GM23248 (cell line): ENCODE data around the gene NDUFA1. TPM values are rescaled to one million over a fixed set of nuclear protein-coding genes. Genes with fewer than 3 reads are reported as not detected.
"Not testable (repeated sequence)": the region's sequence is repeated elsewhere in the genome, so short reads cannot be mapped to it uniquely, and the experiment has no call there.

Source experiments
- DNase-seq: peaks from one replicate; pipeline ENCODE4 v3.0.0-alpha.2; 2015
- H2AFZ ChIP-seq: fragments of 200-600 bp; sonication (generic); 2 replicates; pipeline ENCODE4 v1.6.1; 2016; ENCODE audit warnings: antibody characterized with exemption
- H3F3A ChIP-seq: fragments of 200-600 bp; sonication (generic); 2 replicates; pipeline ENCODE4 v1.6.1; 2016; ENCODE audit warnings: mild to moderate bottlenecking, antibody characterized with exemption, mixed run types; ENCODE audit not compliant: insufficient read depth
- H3K27ac ChIP-seq: fragments of 200-600 bp; sonication (generic); 2 replicates; pipeline ENCODE4 v1.5.1; 2016; ENCODE audit warnings: mild to moderate bottlenecking
- H3K27me3 ChIP-seq: fragments of 200-600 bp; sonication (generic); replicated peaks from 2 replicates; pipeline ENCODE4 v1.6.1; 2016; ENCODE audit warnings: mild to moderate bottlenecking; ENCODE audit not compliant: insufficient read depth
- H3K36me3 ChIP-seq: fragments of 200-600 bp; sonication (generic); 2 replicates; pipeline ENCODE4 v1.6.1; 2016; ENCODE audit warnings: low read depth, mild to moderate bottlenecking
- H3K4me1 ChIP-seq: fragments of 200-600 bp; sonication (generic); 2 replicates; pipeline ENCODE4 v1.6.1; 2016; ENCODE audit warnings: mild to moderate bottlenecking; ENCODE audit not compliant: insufficient read depth
- H3K4me2 ChIP-seq: fragments of 200-600 bp; sonication (generic); one replicate; pipeline ENCODE4 v1.6.1; 2016; ENCODE audit warnings: mild to moderate bottlenecking; ENCODE audit not compliant: unreplicated experiment
- H3K4me3 ChIP-seq: fragments of 200-600 bp; sonication (generic); 2 replicates; pipeline ENCODE4 v1.5.1; 2016; ENCODE audit warnings: mild to moderate bottlenecking
- H3K79me2 ChIP-seq: fragments of 200-600 bp; sonication (generic); 2 replicates; pipeline ENCODE4 v1.6.1; 2016; ENCODE audit warnings: mild to moderate bottlenecking; ENCODE audit not compliant: insufficient read depth
- H3K9ac ChIP-seq: fragments of 200-600 bp; sonication (generic); 2 replicates; pipeline ENCODE4 v1.6.1; 2016; ENCODE audit warnings: mild to moderate bottlenecking
- H3K9me2 ChIP-seq: fragments of 200-600 bp; sonication (generic); 2 replicates; pipeline ENCODE4 v1.6.1; 2016; ENCODE audit warnings: mixed run types, mild to moderate bottlenecking, moderate library complexity; ENCODE audit not compliant: insufficient read depth
- H3K9me3 ChIP-seq: fragments of 200-600 bp; sonication (generic); one replicate; pipeline ENCODE4 v1.6.1; 2017; ENCODE audit warnings: low read depth
- H4K20me1 ChIP-seq: fragments of 200-600 bp; sonication (generic); 2 replicates; pipeline ENCODE4 v1.6.0; 2016; ENCODE audit not compliant: insufficient read depth
- EZH2 ChIP-seq: fragments of 200-600 bp; sonication (generic); IDR thresholded peaks from 2 replicates; pipeline ENCODE4 v1.6.1; 2018; ENCODE audit warnings: antibody characterized with exemption, mild to moderate bottlenecking; ENCODE audit not compliant: insufficient read depth, poor library complexity, severe bottlenecking
- EZH2phosphoT487 ChIP-seq: fragments of 200-600 bp; sonication (generic); IDR thresholded peaks from 2 replicates; pipeline ENCODE4 v1.6.1; 2018; ENCODE audit warnings: antibody characterized with exemption, moderate library complexity, mild to moderate bottlenecking, low read depth; ENCODE audit not compliant: insufficient read depth
- WGBS, 2 experiments: methylation state at CpG; one replicate each; pipeline ENCODE4 v1.1.6; 2015 to 2017; ENCODE audit warnings: low lambda C conversion rate in 2 of 2, low coverage in 1 of 2; ENCODE audit errors: missing lambda C conversion rate in 2 of 2; 5-methylcytosine and 5-hydroxymethylcytosine counted together
- in situ Hi-C: fragments of 300-500 bp; cut with MboI; formaldehyde crosslinking; loops from 2 replicates; pipeline ENCODE4 v1.15.0; 2020
- polyA plus RNA-seq: library from polyadenylated mRNA; unstranded; fragments of >200 nt; fragmentation: Nextera tagmentation; extraction: Ambion mirVana; gene quantifications from 2 replicates; pipeline ENCODE4 v1.2.1, GENCODE V29; 2016
- total RNA-seq: library from RNA; depleted of rRNA; stranded (reverse); fragments of >200 nt; shearing (Covaris generic); gene quantifications from 2 replicates; pipeline ENCODE4 v1.2.3, GENCODE V29; 2014; rRNA removed

The NDUFA1 gene
- total and polyA plus RNA-seq, 2 experiments from 2014 or later, result 46.4 to 264 TPM

- Histone ChIP-seq H3K4me2 (no peak overlapping the region), H2AFZ (no peak overlapping the region), H4K20me1 (no peaks in the 10 kb centered on the region), H3K9me2 (no peaks in the 10 kb centered on the region), H3K9ac (no peak overlapping the region), H3K36me3 (no peaks in the 10 kb centered on the region), H3K4me1 (no peaks in the 10 kb centered on the region), H3K27me3 (no peaks in the 10 kb centered on the region), H3K27ac (no peak overlapping the region), H3K4me3 (no peak overlapping the region), H3K79me2 (no peaks in the 10 kb centered on the region), H3F3A (no peaks in the 10 kb centered on the region), H3K9me3 (no peaks in the 10 kb centered on the region)
- DNase-seq, result no peak
- 79 to 81% methylated on average over 5 of the region's 5 CpGs for WGBS, 2 experiments
- in situ Hi-C loops, result no loop called here
- TF ChIP-seq EZH2phosphoT487 (no peak), EZH2 (no peak)
These were observed 48.4 kb downstream of the NDUFA1 start for GRCh38 chrX:119919835-119920585.

- 97 to 98% methylated on average over 7 of the region's 7 CpGs for WGBS, 2 experiments
- in situ Hi-C loops, result not testable (repeated sequence)
These were observed 50.8 kb downstream of the NDUFA1 start for GRCh38 chrX:119922391-119922790.

More at GRCh38 chrX:119922391-119922790, 50.8 kb downstream of the NDUFA1 start:
- not testable (repeated sequence) for H4K20me1 ChIP-seq, H3K9ac ChIP-seq, H3F3A ChIP-seq, H3K9me2 ChIP-seq, H3K36me3 ChIP-seq, H3K27ac ChIP-seq, H3K4me1 ChIP-seq, H3K4me2 ChIP-seq, H3K27me3 ChIP-seq, H3K9me3 ChIP-seq, DNase-seq, H3K79me2 ChIP-seq, H2AFZ ChIP-seq, H3K4me3 ChIP-seq

Other genes with a start within 250 kb of the NDUFA1 start
- 22.2 and 23.8 TPM in 2 replicates for gene SEPTIN6, start 178.7 kb upstream of the NDUFA1 start, total RNA-seq
- 20.6 and 23.9 TPM in 2 replicates for gene SEPTIN6, start 178.7 kb upstream of the NDUFA1 start, polyA plus RNA-seq
- gene SOWAHD, start 113.2 kb upstream of the NDUFA1 start, total RNA-seq, result 0.22 TPM in 1 of 2 replicates, not detected in the other
- gene SOWAHD, start 113.2 kb upstream of the NDUFA1 start, polyA plus RNA-seq, result 0.41 TPM in 1 of 2 replicates, not detected in the other
- 3,406 and 4,073 TPM in 2 replicates for gene RPL39, start 80.2 kb upstream of the NDUFA1 start, total RNA-seq
- gene RPL39, start 80.2 kb upstream of the NDUFA1 start, polyA plus RNA-seq, result 1,028 and 1,060 TPM in 2 replicates
- 3.1 and 3.3 TPM in 2 replicates for gene UPF3B, start 18.9 kb upstream of the NDUFA1 start, total RNA-seq
- 6.0 and 6.7 TPM in 2 replicates for gene UPF3B, start 18.9 kb upstream of the NDUFA1 start, polyA plus RNA-seq
- gene RNF113A, start 99 bp upstream of the NDUFA1 start, total RNA-seq, result 13.9 and 17.2 TPM in 2 replicates
- 20.7 and 23.1 TPM in 2 replicates for gene RNF113A, start 99 bp upstream of the NDUFA1 start, polyA plus RNA-seq
- gene AKAP14, start 24.1 kb downstream of the NDUFA1 start, total RNA-seq, result not detected in 2 replicates
- gene AKAP14, start 24.1 kb downstream of the NDUFA1 start, polyA plus RNA-seq, result not detected in 2 replicates
- gene NKAP, start 71.9 kb downstream of the NDUFA1 start, total RNA-seq, result 1.3 and 3.1 TPM in 2 replicates
- gene NKAP, start 71.9 kb downstream of the NDUFA1 start, polyA plus RNA-seq, result 3.7 and 4.0 TPM in 2 replicates
- not detected in 2 replicates for gene RHOXF2B, start 205.9 kb downstream of the NDUFA1 start, total RNA-seq
- not detected in 2 replicates for gene RHOXF2B, start 205.9 kb downstream of the NDUFA1 start, polyA plus RNA-seq
- gene RHOXF1, start 244.1 kb downstream of the NDUFA1 start, total RNA-seq, result not detected in 2 replicates
- not detected in 2 replicates for gene RHOXF1, start 244.1 kb downstream of the NDUFA1 start, polyA plus RNA-seq